CD4-positive, alpha-beta T cell treated with Interleukin-12 subunit alpha and Interleukin-12 subunit beta, for 1 hour (primary cell): ENCODE data around the gene KIDINS220.
A peak's percentile ranks its signal among the peaks of the same experiment; 100 is the strongest.

ENCODE experiments used
- DNase-seq: peaks from one replicate; pipeline ENCODE4 v3.0.0-alpha.2; 2020

KIDINS220 gene

DNA sequence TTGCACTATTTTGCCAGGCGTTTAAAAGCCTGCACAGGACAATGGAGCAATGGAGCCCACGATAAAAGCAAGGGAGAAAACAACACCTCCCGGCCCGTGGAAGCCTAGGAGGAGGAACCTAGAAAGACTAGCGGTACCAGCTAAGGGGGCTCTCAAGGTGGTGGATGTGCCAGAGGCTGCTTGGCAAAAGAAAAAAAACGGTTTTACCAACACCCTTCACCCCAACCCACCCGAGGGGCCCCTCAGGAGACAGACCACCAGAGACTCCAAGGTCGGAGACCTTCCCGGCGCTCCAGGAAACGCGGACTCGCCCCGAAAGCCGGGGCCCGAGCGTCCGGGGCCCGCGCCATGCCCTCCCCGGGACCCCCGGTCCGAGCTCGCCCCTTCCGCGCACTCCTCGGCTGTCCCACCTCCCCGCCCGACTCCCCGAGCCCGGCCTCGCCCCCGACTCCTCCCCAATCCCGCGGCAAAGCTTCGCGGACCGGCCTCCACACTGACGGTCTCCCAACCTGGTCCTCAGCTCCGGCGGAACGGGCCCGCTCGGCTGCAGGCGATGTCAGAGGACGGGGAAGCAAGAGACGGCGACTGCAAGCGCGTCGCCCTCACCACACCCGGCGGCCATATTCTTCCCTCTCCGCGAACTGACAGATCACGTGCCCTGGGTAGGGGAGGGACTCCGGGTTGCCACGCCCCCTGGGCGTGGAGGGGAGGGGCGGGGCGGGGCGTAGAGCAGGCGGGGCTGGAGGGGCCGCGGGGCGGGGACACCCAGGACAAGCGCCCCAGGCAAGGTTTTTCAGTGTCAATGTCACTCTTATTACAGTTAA, at the start of gene KIDINS220:
KIDINS220 (minus strand) TSS at position 643 of the 824 bp plus-strand sequence. CDS start 10,520 bp downstream, outside the sequence.
- peak; percentile 89 for DNase-seq

DNA sequence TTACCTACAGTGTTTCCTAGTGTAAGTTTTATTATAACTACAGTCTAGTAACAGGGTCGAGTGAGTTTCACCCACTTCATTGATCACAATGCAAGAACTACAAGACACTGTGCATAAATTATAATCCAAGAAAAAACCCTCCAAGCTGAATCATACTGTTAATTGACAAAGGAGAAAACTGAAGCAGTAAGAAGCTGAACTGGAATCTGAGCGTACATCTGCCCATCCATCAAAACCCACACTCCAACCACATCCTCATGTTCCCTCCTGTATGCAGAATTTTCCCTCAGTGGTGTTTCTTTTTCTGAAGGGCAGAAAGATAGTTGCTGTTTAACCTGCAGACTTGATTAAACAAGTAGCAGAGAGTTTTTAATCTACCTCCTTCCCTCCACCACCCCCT, 49.5 kb upstream of the KIDINS220 start:
- no peak for DNase-seq

DNA sequence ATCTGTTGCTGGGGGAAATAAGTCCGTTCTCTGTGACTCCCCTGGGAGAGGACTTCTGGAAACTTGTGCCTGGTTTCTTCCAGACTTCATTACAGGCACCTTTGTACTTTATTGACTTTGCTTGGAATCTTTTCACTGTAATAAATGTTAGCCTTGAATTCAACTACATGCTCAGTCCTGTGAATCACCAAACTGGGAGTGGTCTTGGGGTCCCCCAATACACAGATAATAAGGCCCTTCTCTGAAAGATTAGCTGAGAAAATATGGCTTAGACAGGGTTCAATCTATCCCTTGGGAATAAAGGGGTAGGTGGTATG, 48.7 kb upstream of the KIDINS220 start:
- DNase-seq: no peak

DNA sequence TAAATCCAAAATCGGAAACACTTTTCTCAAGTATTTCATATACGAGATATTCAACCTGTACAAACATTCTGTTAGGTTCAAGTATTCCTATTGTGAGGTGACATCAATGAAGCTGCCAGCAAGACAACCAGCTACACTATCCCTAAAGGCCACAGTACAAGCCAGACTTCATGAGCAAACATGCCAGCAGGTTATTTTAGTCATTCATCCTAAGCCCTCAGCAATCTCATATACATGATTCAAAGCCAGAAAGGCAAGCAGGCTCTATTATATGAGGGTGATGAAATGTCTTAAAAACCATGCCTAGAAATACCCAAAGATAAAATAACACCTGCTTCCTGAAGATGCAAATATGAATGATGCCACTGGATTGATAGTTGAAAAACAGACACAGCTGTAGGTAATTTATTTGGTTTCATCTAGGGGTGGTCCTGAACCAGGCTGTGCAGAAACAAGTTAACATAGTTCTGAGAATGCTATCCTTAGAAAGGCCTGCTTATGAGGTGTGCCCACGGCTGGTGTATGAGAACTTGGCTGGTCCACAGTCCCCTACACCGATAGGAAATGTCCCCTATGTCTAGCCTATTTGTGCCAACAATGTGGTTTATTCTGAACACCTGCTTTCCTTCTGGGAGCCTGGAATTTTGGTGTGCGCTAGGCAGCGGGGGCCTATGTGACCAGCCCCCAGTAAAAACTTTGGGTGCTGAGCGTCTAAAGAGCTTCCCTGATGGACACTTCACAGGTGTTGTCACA, 48.2 kb upstream of the KIDINS220 start:
- DNase-seq: no peak

DNA sequence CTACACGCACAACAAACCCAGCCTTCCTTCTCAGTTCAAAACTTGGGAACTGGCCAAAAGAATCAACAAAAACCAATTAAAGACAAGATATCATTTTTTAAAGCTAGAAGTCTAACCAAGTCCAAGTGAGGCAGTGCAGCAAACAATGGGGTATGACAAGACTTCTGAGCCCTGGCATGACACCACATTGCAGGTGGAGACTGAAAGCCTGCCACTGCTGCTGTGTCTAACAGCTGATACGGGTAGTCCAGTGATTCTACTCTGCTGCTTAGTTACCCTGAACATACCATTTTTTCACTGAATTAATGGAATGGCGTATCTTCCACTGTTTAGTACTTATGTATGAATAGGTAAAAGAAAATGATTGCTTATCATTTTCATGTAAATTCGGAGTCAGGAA, 47.4 kb upstream of the KIDINS220 start:
- DNase-seq: no peak

DNA sequence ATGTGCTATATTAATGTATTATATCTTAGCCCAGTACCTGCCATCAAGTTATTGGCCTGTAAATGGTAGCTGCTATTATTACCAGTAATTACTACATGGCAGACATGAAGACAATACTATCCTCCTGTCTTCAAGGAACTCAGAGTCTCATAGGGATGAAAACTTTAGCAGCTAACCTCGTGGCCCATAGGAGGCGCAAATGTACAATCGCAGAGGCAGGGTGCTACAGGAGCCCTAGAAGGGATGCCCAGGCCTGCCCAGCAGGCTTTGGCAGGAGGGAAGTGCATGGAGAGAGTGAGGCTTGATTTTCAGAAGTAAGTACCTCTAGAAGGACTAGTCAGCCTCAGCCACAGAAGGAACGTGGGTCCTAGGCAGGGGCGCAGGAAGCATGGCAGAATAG, 44.7 kb upstream of the KIDINS220 start:
- no peak for DNase-seq

DNA sequence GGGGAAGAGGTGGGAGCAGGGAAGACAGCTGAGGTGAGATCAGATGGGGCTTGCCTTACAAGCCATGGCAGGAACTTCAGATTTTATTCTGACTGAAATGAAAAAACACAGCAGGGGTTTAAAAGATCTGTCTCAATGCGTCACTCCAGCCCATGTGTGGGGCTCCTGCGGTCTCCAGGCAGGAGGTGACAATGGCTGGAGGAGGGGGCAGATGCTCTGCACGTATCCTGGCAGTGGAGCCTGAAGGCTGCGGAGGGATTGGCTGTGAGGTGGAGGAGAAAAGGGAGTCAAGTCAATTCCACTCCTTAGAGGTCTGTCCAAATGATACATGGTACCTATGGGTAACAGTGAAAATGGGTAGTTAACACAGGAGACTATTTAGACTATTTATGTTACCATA, 40.5 kb upstream of the KIDINS220 start:
- no peak for DNase-seq

DNA sequence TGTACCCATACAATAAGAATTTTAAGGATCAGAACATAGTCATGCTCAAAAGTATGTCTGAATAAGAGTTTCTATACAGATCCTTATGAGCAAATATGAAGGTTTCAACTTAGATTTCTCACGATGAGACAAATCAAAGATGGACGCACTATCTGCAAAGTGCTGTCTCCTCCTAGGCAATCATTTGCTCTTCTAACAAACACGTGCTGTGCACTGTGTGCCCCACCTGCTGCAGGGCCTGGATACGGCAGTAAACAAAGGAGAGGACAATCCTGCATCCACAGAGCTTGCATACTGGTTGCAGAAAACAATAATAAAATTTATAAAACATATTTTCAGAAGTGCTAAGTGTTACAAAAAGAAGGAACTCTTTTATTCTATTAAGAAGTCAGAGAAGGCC, 39.9 kb upstream of the KIDINS220 start:
- no peak for DNase-seq

DNA sequence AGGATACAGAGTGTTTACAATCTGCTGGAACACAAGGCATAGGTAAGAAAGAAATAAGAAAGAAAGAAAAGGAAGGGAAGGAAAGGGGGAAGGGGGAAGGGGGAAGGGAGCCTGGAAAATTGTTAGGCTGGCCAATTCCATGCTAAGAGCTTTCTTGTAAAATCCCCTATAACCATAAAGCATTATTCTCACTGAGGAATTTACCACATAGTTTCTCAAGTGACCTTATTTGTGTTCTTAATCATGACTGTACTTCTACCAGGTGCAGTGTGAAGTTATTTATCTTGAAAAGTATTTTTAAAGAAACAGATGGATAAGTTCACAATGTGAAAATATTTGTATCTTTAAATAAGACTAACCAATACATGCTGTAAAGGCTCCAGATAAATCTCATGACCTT, 39.2 kb upstream of the KIDINS220 start:
- no peak for DNase-seq

DNA sequence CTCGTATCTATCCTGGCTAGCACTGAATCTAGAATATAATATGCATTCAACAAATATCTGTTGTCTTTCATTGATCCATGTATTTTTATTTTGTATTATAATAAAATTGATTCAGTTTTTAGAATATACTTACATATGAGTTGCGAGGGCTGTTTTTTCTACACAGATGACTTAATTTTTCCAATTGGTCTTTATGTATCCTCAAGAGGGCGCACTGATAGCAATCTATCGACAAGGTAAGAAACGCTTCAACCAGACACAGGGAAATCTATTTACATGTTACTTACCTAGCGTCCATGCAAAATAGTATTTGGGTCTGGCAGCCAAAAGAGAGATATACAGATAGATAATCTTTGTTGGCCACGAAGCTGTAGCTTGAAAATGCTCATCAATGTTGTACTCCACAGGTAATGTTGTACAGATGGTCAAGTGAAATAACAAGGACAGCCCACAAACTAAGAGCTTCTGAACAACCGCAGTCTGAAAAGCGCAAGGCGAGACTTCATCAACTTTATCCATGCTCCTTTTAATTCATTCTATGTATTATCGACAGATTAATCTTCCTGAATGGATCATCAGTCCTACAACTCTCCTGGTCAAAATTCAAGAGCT, 35.5 kb upstream of the KIDINS220 start:
- peak; percentile 7 for DNase-seq

DNA sequence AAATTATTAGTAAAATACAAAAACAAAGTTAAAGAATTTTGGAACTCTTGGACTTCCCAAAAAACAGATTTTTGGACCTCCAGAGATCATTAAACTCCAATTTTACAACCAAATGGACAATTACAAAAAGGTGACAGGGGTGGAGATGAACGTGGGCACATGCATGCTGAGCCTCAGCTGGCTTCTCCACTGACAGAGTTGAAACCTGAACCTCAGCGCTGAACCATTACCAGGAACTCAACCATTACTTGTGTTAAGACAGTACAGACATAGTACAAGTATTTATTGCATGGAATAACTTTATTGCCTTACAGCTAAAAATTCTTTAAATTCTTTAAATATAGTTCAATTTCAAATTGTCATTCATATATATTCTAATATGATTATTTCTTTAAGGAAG, 33.0 kb upstream of the KIDINS220 start:
- no peak for DNase-seq

DNA sequence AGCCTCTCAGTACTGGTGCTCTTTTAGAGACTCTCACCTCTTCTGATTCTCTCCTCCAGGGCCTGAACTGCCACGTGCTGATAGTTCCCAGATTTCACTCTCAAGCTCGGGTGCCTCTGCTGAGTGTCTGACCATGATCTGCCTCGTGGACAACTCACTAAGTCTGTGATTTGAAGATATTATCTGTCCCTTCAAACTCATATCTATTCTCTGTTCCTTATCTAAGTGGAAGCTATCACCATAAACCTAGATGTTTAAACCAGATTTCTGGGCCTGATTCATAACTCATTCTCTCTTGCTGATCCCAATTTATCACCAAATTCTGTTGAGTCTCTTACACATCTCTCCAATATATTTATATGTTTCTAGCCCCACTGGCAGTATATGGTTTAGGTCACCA, 29.9 kb upstream of the KIDINS220 start:
- no peak for DNase-seq

DNA sequence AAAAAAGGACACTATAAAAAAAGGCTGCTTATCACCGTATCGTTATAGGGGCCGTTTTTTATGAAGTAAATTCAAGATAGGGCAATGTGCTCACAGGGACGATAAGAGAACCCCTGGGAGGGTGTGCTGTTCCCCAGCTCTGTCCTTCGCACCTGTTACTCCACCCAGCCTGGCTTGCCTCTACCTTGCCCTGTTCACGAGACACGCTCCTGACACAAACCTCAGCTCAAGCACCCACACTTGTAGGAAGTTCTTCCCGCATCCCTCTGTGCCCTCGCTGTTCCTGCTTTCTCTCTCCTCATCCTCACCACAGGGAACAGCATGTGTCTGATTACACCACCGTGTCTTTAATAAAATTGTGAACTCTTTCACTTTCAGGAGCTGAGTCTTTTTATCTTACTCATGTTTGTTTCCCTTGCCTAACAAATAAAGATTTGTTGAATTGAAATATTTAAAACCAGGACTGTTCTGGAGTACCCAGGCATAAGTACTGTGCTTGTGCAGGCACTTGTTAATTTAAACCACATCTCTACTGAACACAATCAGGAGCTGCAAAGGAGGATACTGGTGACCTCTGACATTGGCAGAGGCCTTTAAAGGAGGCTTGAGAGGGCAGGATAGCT, 26.0 kb upstream of the KIDINS220 start:
- no peak for DNase-seq

DNA sequence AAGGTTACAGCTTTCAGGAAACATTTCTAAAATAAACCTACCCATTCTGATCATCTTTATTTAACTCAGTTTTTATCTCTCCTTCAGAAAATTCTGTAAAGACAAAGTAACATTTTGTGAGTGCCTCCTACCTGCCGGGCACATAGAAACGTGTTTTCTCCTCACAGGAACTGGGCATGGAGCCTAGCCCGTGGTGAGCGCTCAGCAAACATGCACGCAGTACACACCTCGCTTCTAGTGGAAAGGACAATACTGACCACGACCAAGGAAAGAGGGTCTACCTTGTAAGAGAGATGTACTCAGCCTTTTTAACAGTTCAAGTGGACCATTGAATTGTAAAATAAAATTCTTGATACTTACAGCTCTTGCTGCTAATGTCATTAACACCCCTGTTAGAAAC, 24.8 kb upstream of the KIDINS220 start:
- DNase-seq: no peak

DNA sequence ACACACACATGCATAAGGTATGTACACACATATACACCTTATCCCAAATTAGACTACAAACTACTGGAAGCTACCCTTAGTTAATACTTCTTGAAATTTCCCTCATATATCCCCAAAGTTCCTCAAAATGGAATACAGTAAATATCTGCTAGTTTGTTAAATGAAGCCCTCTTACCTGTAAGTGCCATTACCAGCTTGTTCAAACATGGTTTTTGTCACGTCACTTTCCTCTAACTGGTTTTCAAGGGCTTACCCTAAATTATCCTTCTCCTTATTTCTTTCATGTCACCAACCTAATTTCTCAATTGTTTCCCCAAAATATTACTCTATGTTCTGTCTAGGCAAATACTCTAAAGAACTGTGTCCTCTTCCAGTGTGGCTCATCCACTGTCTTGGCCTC, 24.4 kb upstream of the KIDINS220 start:
- no peak for DNase-seq

DNA sequence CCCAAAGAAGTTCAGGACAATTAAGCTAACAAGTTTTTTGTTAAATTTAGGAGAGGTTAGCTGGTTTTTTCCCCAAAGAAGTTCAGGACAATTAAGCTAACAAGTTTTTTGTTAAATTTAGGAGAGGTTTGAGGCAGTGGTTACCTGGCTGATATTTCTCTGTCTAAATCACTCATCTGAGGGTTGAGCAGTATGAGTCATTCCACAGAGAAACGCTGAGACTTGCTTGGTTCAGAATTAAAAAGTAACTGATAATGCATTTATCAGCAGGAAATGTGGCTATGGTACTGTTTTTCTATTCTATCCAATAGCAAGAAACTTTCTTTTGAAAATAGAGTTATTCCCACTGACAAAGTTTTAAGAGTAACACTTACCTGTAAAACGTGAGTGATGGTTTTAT, 22.8 kb upstream of the KIDINS220 start:
- DNase-seq: no peak

DNA sequence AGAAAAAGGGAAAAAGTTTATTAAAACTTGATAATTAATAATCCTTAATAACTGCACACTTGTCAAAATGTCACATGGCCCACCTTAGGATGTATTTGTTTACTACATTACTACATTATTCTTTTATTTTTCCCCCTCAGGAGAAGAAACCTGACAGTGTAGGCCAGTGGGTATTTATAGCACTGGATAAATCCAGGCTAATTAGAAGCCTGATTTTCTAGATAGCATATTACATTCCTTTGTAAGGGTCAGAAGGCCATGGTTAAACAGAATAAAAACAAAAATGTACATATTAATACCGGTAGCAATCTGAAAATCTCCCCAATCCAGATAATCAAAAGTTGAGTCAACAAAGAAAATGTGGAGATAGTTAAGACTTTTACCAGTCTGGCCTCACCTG, 21.5 kb upstream of the KIDINS220 start:
- DNase-seq: no peak

DNA sequence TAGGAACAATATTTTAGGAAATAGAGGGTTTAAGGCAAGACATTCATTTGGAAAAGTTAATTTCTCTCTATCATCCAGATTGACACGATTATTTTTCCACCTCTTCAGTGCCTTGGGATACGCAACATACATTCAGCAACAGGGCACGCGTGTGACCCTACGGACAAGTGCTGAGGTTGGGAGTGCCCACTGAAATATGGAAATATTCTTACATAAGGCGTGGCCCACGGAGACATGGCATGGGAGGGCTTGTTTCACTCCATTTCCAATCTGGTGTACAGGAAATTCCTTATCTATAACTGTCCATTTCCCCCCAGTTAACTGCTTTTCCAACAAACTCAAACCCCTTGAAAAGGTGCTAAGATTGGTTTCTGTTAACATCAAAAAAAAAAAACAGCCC, 20.9 kb upstream of the KIDINS220 start:
- DNase-seq: no peak

DNA sequence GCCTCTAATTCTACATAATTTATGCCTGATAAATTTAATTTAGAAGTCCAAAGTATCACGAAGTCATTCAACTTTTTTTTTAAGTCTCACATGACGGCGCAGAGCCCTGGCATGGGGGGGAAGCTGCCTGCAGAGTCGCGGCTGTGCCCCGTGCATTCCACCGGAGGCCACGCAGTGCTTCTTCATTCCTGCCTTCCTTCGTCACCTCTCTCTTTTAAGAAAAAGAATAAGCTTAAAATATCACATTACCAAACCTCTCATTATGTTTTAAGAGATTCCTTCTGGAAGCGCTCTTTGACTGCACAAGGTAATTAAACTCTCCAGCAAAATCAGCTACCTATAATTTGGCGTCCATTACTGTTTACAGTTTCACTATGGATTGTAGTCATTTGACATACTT, 20.3 kb upstream of the KIDINS220 start:
- no peak for DNase-seq

DNA sequence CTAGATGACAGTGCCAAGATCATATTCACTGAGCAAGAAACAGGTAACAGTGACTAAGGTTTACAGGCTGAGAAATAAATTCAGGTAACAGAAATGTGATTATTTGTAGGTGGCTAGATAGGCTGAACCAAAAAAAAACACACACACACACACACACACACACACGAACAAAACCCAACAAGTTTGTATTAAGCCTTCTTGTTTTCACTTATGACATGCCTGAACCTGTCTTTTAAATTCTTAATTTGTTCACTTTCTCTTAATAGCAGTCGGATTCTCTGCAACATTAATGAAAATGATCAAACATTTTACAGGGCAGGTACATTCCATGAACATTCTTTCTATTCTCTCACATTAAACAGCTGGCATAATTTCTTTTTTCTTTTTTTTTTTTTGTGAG, 18.8 kb upstream of the KIDINS220 start:
- no peak for DNase-seq

DNA sequence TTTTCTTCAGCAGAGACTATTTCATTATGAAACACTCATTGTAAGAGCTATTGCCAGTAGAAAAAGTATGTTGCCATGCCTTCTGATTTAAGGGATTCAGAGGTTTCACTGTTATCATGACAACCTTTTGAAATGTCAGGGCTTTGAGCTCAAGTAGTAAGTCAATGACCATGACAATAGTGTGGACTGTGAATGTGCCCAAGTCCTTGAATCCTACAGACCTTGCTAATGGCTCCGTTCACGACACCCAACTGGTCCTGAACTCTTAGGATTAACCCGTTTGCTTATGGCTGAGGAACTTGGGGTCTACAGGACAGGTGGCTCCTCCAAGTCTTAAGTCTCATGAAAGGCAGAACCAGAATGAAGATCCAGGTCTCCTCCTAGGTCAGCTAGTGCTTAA, 17.6 kb upstream of the KIDINS220 start:
- no peak for DNase-seq

DNA sequence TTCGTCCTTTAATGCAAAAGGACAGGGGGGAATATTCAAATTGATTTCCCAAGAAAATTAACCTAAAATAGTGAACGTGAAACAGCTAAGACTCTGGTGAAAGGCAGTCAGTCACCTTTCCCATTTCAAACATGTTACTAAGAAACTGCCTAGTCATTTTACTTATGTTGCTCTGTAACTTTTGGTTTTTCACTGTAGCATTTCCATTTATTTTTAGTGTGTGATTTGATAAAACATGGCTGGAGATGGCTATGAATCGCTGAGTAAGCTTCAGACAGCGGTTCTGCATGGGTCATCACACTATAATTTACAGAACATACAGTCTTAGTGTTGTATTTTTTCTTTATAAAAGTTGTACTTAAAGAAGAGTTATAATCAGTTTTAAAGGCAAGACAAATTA, 16.0 kb upstream of the KIDINS220 start:
- DNase-seq: no peak

DNA sequence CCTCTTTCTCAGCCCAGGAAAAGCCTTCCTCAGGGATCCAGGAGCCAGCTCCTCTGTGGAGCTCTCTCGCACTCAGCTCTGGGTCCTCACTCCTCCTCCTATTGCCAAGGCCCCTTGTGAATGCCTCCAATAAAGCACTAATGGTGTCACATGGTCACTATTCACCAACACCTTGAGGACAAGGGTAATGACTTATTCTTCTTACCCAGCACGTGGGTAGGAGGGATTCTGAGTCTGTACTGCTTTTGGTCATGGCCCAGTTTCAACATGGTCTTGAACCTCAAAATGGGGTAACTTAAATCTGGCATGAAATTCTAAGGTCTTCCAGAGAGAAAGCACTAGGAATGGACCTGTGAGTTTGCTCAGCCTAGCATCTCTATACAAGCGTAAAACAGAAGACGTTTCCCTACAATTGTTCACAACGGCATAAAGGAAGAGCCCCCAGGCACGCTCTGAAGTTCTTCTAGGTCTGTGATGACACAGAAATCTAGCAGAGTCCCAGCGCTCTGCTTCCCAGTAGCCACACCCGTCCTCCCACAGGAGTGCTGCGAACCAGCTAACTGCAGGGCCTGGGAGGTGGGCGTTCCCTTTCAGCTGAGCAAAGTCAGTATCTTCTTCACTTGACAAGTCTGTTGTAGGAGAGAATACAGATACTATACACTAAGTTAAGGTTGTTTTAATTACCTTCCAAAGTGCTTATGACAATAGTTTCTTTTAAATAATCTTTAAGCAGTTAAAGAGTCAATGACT, 14.6 kb upstream of the KIDINS220 start:
- DNase-seq: no peak
